HG02798 (cell line): ENCODE data around the gene CYSLTR2.
A peak's percentile ranks its signal among the peaks of the same experiment; 100 is the strongest.

ENCODE experiments used
- ATAC-seq: cut with Tn5 transposase; IDR thresholded peaks from one replicate; pipeline ENCODE4 v1.9.1; 2021; ENCODE audit warnings: mild to moderate bottlenecking; ENCODE audit not compliant: unreplicated experiment, poor library complexity

Gene CYSLTR2

DNA sequence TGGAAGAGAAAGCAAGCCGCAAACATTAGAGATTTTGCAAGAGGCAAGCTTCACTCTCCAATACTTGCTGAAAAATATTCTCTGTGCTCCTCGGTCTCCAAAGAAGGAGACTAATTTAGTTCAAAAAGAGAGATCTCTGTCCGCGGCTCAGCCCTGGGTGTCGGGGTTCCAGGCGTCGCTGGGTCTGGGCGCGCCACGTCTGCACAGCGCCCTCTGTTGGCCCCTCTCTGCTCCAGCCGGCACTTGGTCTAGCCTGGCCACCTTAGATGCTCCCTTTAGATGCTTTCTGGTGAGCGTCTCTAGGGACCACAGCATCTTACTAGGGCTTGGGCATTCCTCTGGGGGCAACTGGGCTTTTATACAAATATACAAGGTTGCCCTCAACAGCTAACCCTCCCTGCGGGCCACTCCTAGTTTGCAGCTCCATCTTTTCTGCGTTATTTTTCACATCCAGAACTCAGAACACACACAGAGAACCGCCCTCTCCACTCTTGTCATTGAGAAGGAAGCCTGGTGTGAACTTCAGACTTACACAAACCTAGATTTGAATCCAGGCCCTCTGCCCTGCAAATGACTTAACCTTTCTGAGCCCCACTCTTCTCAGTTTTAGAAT, 78.3 kb downstream of the CYSLTR2 start:
- peak; percentile 72 for ATAC-seq

- no peak for ATAC-seq
These were observed 80.1 kb downstream of the CYSLTR2 start for GRCh38 chr13:48733739-48734335.

DNA sequence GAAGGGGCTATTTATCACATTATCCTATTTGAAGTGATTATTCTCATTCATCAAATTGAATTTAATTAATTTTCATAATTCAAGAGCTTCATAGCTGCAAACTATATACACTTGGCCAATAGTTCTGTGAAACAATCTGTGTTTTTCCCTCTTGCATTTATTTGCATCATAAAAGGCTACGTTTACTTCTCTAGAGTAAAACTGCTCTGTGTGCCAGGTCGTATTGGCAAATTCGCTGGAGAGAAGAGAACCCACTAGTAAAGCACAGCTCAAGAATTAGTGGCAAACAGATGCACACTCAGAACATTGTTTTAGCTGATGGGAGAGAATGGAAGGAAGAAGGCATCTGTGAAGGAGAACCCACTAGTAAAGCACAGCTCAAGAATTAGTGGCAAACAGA, 81.8 kb downstream of the CYSLTR2 start:
- ATAC-seq: no peak

- ATAC-seq: no peak
These were observed 84.0 kb downstream of the CYSLTR2 start for GRCh38 chr13:48737689-48738088.

GRCh38 chr13:48738311-48738710, 84.6 kb downstream of the CYSLTR2 start:
- ATAC-seq: no peak

DNA sequence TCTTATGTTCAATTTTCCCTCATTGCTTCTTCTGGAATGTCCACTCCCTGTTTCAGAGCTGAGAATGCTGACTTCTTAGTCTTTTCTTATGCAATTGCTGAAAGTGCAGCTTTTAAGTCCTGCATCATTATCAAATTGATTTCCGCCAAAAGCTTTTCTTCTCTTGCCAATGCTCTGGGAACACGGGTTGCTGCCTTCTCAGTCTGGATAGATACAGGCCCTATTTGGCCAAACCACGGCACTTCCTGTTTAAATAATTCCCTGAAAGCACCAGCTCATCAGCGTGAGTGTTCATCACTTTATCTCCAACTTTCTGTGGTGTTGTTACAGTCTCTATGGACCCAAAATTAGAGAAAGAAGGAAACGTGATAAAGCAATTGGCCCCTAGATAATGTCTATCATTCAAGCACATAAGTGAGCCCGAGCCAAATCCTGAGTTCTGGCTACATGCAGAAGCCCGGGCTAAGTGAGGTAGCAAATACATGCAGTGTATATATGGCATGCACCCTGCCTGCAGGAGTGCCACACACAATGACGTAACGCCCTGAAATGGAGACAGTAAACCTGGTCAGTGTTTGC, 85.7 kb downstream of the CYSLTR2 start:
- ATAC-seq: no peak

DNA sequence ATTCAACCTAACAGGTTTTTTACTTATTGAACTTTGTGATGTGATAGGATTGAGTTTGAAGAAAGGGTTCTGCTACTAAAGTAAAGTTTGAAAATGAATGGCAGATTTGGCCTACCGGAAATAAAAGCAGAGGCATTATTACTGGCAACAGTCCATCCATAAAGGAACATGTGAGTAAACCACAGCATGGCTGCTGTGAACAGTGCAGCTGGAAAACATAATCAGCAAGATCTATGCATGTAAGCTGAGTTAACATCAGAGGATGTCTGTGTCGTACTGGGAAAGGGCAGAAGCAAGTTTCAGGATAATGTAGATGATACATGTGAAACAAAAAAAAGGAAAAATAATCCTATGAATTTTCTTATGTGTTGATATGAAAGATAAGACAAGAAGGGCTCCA, 87.6 kb downstream of the CYSLTR2 start:
- no peak for ATAC-seq

DNA sequence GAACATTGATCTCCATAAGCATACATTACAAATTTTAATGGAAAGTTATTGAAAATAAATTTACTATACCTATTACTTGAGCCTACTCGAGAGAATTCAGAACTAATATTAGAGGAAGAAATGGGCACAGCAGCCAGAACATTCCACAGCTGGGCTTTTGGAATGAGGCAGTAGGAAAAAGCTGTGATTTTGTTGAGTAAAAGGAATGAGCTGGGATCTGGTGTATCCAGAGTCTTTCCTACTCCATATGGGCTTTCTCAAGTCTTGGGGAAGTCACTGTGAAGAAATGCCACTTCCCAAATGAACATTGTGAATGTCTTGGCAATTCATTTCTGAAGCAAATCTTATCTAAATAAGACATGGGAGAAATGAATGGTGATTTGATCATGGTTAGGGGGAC, 93.1 kb downstream of the CYSLTR2 start:
- no peak for ATAC-seq

GRCh38 chr13:48748681-48749080, 95.0 kb downstream of the CYSLTR2 start:
- ATAC-seq: no peak

DNA sequence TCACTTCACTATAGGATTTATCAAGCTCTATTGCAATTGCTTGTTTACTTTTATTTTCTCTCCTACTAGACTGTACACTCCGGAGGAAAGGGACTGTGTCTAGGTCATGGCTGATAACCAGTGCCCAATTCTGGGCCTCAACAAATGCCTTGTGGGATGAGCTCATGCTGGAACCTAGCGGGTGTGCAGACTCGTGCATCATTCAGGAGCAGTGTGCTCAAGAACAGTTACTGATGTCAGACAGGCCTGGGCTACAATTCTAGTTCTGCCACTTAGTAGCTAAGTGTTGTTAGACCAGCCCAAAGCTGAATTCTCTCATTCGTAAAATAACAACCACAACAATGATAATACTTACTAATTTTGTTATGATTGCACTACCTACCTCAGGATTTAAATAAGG, 95.4 kb downstream of the CYSLTR2 start:
- no peak for ATAC-seq

- ATAC-seq: peak; percentile 95
These were observed 96.2 kb downstream of the CYSLTR2 start for GRCh38 chr13:48749699-48750473.

DNA sequence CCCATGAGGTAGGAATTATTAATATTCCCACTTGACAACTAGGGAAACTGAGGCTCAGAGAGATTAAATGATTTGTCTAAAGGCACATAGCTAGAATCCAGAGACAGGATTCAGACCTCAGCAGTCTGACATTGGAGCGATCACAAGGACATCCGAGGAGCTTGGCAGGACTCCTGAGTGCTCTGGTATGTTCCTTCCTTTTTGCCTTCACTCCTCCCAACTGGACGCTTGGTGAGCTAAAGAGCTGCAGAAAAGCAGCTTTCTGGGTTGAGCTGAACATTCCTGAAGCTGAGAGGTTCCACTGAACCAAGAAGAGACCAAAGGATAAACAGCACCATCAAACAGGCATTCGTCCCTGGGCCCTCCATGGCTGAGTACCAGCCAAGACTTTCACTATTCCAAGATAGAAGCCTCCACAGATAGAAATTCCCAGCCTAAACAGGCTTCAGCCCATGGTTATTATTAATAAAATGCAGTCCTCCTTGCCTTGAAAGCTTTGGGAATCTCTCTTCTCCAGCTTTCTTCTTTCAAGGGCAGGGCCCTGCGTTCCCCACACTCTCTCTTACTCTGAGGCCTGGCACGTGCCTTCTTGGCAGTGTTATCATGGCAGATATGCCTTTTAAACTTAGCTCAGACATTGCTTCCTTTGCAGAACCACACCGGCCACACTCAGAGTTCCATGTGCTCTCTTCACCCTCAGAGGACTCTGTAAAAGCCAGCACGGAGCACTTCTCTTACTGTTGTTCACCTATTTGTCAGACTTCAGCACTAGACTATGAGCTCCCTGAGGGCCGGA, 97.1 kb downstream of the CYSLTR2 start:
- no peak for ATAC-seq

DNA sequence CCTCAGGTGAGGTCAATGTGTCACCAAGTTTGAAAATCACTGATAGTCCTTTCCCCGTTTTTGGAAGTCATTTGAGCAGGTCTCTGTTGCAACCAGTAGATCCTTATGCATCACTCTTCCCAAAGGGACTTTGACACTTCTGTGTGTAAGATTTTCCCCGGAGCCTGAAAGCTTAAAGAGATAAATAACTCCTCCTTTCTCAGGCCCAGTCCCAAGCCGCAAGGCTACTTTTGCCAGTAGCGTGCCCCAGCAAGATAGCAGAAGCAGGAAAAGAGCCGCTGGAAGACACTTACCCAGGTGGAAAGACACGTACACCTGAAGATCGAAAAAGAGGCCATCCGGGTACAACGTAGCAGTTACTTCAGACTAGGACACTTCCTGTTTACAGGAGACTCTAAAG, 106.9 kb downstream of the CYSLTR2 start:
- ATAC-seq: no peak
